NB4 (cell line): ENCODE measurements around the gene PODN.

Experiments used
- CTCF ChIP-seq: IDR thresholded peaks from one replicate; pipeline ENCODE4 v1.5.1; 2012; ENCODE audit warnings: low read depth, low read length
- MYC ChIP-seq: IDR thresholded peaks from 2 replicates; pipeline ENCODE4 v1.6.1; 2011; ENCODE audit warnings: low read depth, low read length
- POLR2A ChIP-seq: IDR thresholded peaks from 2 replicates; pipeline ENCODE4 v1.6.1; 2011; ENCODE audit warnings: mild to moderate bottlenecking; ENCODE audit not compliant: insufficient read length; ENCODE audit errors: extremely low read depth

GRCh38 chr1:53031732-53032131 is 30.3 kb upstream of the PODN start:
- no peak for TF ChIP-seq POLR2A
- TF ChIP-seq MYC = no peak
- no peak for TF ChIP-seq CTCF
